Right atrium auricular region (tissue), 2 donors: ENCODE measurements around the gene MSL2. TPM values are rescaled to one million over a fixed set of nuclear protein-coding genes. Genes with fewer than 3 reads are reported as not detected.

Source experiments
- DNase-seq: peaks from one replicate; pipeline ENCODE4 v3.0.0-alpha.2; 2019; ENCODE audit warnings: low spot score
- H3K27ac ChIP-seq, 2 donors: fragments of 200-600 bp; sonication (generic); 1 replicate in 1 of 2; 2 replicates in 1 of 2; pipeline ENCODE4 v1.5.1; 2016 to 2019
- H3K27me3 ChIP-seq, 2 donors: fragments of 200-600 bp; sonication (generic); one replicate each; pipeline versions ENCODE4 v1.5.1 to v1.6.0; 2017 to 2019
- H3K36me3 ChIP-seq: fragments of 200-600 bp; sonication (generic); one replicate; pipeline ENCODE4 v1.5.1; 2016
- H3K4me1 ChIP-seq, 2 donors: fragments of 200-600 bp; sonication (generic); one replicate each; pipeline versions ENCODE4 v1.5.1 to v1.6.0; 2017 to 2019
- H3K4me3 ChIP-seq, 2 donors: fragments of 200-600 bp; sonication (generic); 1 replicate in 1 of 2; 2 replicates in 1 of 2; pipeline ENCODE4 v1.5.1; 2017 to 2019; ENCODE audit warnings: mild to moderate bottlenecking in 1 of 2, moderate library complexity in 1 of 2
- H3K9me3 ChIP-seq, 2 donors: fragments of 200-600 bp; sonication (generic); one replicate each; pipeline ENCODE4 v1.5.1; 2019
- CTCF ChIP-seq, 2 donors: fragments of 200-600 bp; sonication (generic); IDR thresholded peaks; one replicate each; pipeline ENCODE4 v1.5.1; 2019; ENCODE audit warnings: antibody characterized with exemption in 2 of 2
- total RNA-seq, 2 donors: library from RNA; depleted of rRNA; stranded (reverse); fragments of >200 nt; gene quantifications; one replicate each; pipeline ENCODE4 v1.1.0, GENCODE V29; 2016

MSL2 gene
- total RNA-seq, 2 donors from 2014 or later: 19.2 to 22.0 TPM

- no peaks in the 10 kb centered on the region for H3K27me3 ChIP-seq
- DNase-seq: no peak
- TF ChIP-seq CTCF (IDR thresholded peaks at IDR 0.05): no peak
- H3K4me3 ChIP-seq: no peak overlapping the region
- H3K36me3 ChIP-seq: no peaks in the 10 kb centered on the region
- H3K4me1 ChIP-seq: peaks cover 0 to 78% of the 10 kb centered on the region in 2 donors
- no peak overlapping the region for H3K27ac ChIP-seq
- H3K9me3 ChIP-seq: no peaks in the 10 kb centered on the region
These were observed 7.1 kb downstream of the MSL2 start for GRCh38 chr3:136189043-136189442.

- no peak for TF ChIP-seq CTCF (IDR thresholded peaks at IDR 0.05)
- Histone ChIP-seq H3K27ac (no peak overlapping the region), H3K36me3 (no peaks in the 10 kb centered on the region), H3K9me3 (no peaks in the 10 kb centered on the region), H3K4me3 (no peak overlapping the region), H3K4me1 (peaks cover 0 to 76% of the 10 kb centered on the region in 2 donors), H3K27me3 (no peaks in the 10 kb centered on the region)
- no peak for DNase-seq
These were observed 8.3 kb downstream of the MSL2 start for GRCh38 chr3:136187868-136188267.

- peaks cover 0 to 75% of the 10 kb centered on the region in 2 donors for H3K4me1 ChIP-seq
- DNase-seq: no peak
- no peaks in the 10 kb centered on the region for H3K27me3 ChIP-seq
- H3K9me3 ChIP-seq: no peaks in the 10 kb centered on the region
- no peak overlapping the region for H3K27ac ChIP-seq
- TF ChIP-seq CTCF (IDR thresholded peaks at IDR 0.05): no peak
- H3K36me3 ChIP-seq: no peaks in the 10 kb centered on the region
- H3K4me3 ChIP-seq: no peak overlapping the region
These were observed 9.3 kb downstream of the MSL2 start for GRCh38 chr3:136186846-136187245.

- DNase-seq: no peak
- H3K27ac ChIP-seq: no peak overlapping the region
These were observed 9.8 kb downstream of the MSL2 start for GRCh38 chr3:136186344-136186743.

GRCh38 chr3:136184703-136185102 is 11.4 kb downstream of the MSL2 start:
- no peaks in the 10 kb centered on the region for H3K27me3 ChIP-seq
- TF ChIP-seq CTCF (IDR thresholded peaks at IDR 0.05): no peak
- H3K4me3 ChIP-seq: no peak overlapping the region
- H3K27ac ChIP-seq: no peak overlapping the region
- H3K36me3 ChIP-seq: no peaks in the 10 kb centered on the region
- H3K9me3 ChIP-seq: no peaks in the 10 kb centered on the region
- DNase-seq: no peak
- H3K4me1 ChIP-seq: peaks cover 0 to 63% of the 10 kb centered on the region in 2 donors

More at GRCh38 chr3:136186344-136186743, 9.8 kb downstream of the MSL2 start:
- no peak overlapping the region for H3K4me3 ChIP-seq
- peaks cover 0 to 74% of the 10 kb centered on the region in 2 donors for H3K4me1 ChIP-seq
- no peaks in the 10 kb centered on the region for H3K27me3 ChIP-seq
- no peaks in the 10 kb centered on the region for H3K9me3 ChIP-seq
- no peak for TF ChIP-seq CTCF (IDR thresholded peaks at IDR 0.05)
- no peaks in the 10 kb centered on the region for H3K36me3 ChIP-seq

GRCh38 chr3:136181741-136182140 is 14.4 kb downstream of the MSL2 start:
- no peak for DNase-seq
- H3K4me1 ChIP-seq: peaks cover 0 to 56% of the 10 kb centered on the region in 2 donors
- H3K36me3 ChIP-seq: no peaks in the 10 kb centered on the region
- no peaks in the 10 kb centered on the region for H3K9me3 ChIP-seq
- H3K4me3 ChIP-seq: no peak overlapping the region
- no peaks in the 10 kb centered on the region for H3K27me3 ChIP-seq
- TF ChIP-seq CTCF (IDR thresholded peaks at IDR 0.05): no peak
- no peak overlapping the region for H3K27ac ChIP-seq
